Neutrophil (primary cell): Measurements from ENCODE around the gene GRAP2.

ENCODE experiments used
- H3K27ac ChIP-seq: fragments of 200-600 bp; sonication (generic); 2 replicates; pipeline ENCODE4 v1.5.1; 2016; ENCODE audit warnings: mild to moderate bottlenecking, moderate library complexity
- H3K27me3 ChIP-seq: fragments of 200-600 bp; sonication (generic); 2 replicates; pipeline ENCODE4 v1.6.0; 2016; ENCODE audit warnings: mild to moderate bottlenecking
- H3K36me3 ChIP-seq: fragments of 200-600 bp; sonication (generic); 2 replicates; pipeline ENCODE4 v1.5.1; 2017
- H3K4me1 ChIP-seq, 2 experiments: fragments of 200-600 bp in 1 of 2; sonication (generic) in 1 of 2; 1 replicate in 1 of 2; 2 replicates in 1 of 2; pipeline versions ENCODE4 v1.5.1 to v1.6.1; 2013 to 2016; ENCODE audit warnings: low read depth in 1 of 2, low read length in 1 of 2, mild to moderate bottlenecking in 1 of 2, moderate library complexity in 1 of 2; ENCODE audit not compliant: control insufficient read depth in 1 of 2, insufficient read depth in 1 of 2
- H3K4me3 ChIP-seq, 2 experiments: fragments of 200-600 bp in 1 of 2; sonication (generic) in 1 of 2; 1 replicate in 1 of 2; 2 replicates in 1 of 2; pipeline ENCODE4 v1.5.1; 2013 to 2016; ENCODE audit warnings: low read depth in 1 of 2, low read length in 1 of 2, mild to moderate bottlenecking in 1 of 2, moderate library complexity in 1 of 2
- H3K9me3 ChIP-seq: fragments of 200-600 bp; sonication (generic); 2 replicates; pipeline ENCODE4 v1.5.1; 2016
- TF ChIP-seq, protein P1 (sequence below): fragments of 200-600 bp; sonication (generic); IDR thresholded peaks from 2 replicates; pipeline ENCODE4 v1.5.1; 2016; ENCODE audit warnings: antibody characterized with exemption

GRAP2 gene

GRCh38 chr22:39996732-39997131, 95.8 kb downstream of the GRAP2 start:
- peaks cover 4 to 12% of the 10 kb centered on the region in 2 experiments for H3K4me1 ChIP-seq
- H3K27me3 ChIP-seq, result peaks cover 87% of the 10 kb centered on the region
- H3K4me3 ChIP-seq, result no peak overlapping the region
- H3K9me3 ChIP-seq, result no peaks in the 10 kb centered on the region
- TF ChIP-seq, protein P1, sequence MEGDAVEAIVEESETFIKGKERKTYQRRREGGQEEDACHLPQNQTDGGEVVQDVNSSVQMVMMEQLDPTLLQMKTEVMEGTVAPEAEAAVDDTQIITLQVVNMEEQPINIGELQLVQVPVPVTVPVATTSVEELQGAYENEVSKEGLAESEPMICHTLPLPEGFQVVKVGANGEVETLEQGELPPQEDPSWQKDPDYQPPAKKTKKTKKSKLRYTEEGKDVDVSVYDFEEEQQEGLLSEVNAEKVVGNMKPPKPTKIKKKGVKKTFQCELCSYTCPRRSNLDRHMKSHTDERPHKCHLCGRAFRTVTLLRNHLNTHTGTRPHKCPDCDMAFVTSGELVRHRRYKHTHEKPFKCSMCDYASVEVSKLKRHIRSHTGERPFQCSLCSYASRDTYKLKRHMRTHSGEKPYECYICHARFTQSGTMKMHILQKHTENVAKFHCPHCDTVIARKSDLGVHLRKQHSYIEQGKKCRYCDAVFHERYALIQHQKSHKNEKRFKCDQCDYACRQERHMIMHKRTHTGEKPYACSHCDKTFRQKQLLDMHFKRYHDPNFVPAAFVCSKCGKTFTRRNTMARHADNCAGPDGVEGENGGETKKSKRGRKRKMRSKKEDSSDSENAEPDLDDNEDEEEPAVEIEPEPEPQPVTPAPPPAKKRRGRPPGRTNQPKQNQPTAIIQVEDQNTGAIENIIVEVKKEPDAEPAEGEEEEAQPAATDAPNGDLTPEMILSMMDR, result no peak
- no peaks in the 10 kb centered on the region for H3K36me3 ChIP-seq
- no peak overlapping the region for H3K27ac ChIP-seq

DNA sequence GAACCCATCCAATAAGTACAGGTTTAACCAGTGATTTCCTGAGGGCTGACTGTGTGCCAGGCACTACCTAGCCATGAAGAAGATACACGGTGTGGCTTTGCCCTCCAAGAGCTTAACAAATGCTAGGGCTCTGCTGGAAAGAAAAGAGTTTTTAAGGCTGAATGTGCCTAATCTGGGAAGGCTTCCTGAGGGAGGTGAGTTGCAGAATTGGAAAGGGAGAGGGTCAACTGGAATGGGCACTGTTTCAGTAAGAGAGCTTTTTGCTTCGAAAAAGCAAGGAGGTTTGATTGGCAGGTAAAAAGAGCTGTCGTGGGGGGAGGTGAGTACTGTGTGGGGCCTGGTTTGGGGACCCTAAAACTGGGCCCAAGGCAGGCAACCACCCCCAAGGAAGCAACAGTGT, 96.5 kb downstream of the GRAP2 start:
- no peak overlapping the region for H3K27ac ChIP-seq
- H3K27me3 ChIP-seq, result peaks cover 87% of the 10 kb centered on the region
- TF ChIP-seq, protein P1, result no peak
- peaks cover 4 to 12% of the 10 kb centered on the region in 2 experiments for H3K4me1 ChIP-seq
- H3K4me3 ChIP-seq, result no peak overlapping the region
- no peaks in the 10 kb centered on the region for H3K9me3 ChIP-seq
- no peaks in the 10 kb centered on the region for H3K36me3 ChIP-seq

DNA sequence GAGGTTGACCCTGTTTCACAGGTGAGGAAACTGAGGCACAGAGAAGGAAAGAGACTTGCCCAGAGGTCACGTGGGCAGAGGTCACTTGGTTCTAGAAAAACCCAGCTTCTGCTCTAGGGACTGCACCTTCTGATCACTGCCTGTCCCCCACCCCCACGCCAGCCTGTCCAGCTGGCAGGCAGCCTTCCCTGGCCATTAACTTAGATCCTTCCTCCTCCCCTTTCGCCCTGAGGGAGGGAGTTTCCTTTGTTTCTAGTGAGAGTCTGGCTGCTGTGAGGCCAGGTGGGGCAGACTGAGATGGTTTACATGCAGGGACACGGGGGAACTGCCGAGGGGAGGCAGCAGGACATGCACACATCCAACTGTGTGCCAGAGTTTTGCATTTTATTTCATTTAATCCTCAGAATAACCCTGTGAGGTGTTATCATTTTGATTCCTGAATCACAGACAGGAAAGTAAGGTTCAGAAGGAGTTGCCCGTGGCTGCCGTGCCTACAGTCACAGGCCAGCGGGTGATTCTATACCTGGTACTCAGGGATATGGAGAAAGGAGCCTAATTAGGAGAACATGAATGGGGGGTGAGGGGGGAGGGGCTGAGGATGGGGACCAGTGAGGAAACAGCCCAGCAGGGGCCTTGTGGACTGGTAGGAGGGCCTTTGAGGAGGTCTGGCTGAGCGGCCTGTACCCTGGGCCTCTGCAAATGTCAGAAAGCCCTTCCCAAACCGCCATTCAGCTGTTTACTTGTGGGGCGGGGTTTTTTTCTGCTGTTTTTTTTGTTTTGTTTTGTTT, 97.2 kb downstream of the GRAP2 start:
- Histone ChIP-seq H3K27me3 (peaks cover 82% of the 10 kb centered on the region), H3K4me3 (no peak overlapping the region), H3K27ac (no peak overlapping the region), H3K4me1 (peaks cover 4 to 12% of the 10 kb centered on the region in 2 experiments), H3K36me3 (no peaks in the 10 kb centered on the region), H3K9me3 (no peaks in the 10 kb centered on the region)
- TF ChIP-seq, protein P1, result no peak

- no peaks in the 10 kb centered on the region for H3K36me3 ChIP-seq
- no peak overlapping the region for H3K4me3 ChIP-seq
- no peaks in the 10 kb centered on the region for H3K9me3 ChIP-seq
- H3K27me3 ChIP-seq, result peaks cover 71% of the 10 kb centered on the region
- no peak overlapping the region for H3K27ac ChIP-seq
- peaks cover 4 to 10% of the 10 kb centered on the region in 2 experiments for H3K4me1 ChIP-seq
- TF ChIP-seq, protein P1, result no peak
Measured at GRCh38 chr22:39999144-39999757, 98.4 kb downstream of the GRAP2 start.

GRCh38 chr22:40000171-40000570, 99.3 kb downstream of the GRAP2 start:
- no peak overlapping the region for H3K4me3 ChIP-seq
- H3K36me3 ChIP-seq, result no peaks in the 10 kb centered on the region
- no peaks in the 10 kb centered on the region for H3K9me3 ChIP-seq
- TF ChIP-seq, protein P1, result no peak
- H3K27ac ChIP-seq, result no peak overlapping the region
- peaks cover 62% of the 10 kb centered on the region for H3K27me3 ChIP-seq
- H3K4me1 ChIP-seq, result peaks cover 2 to 3% of the 10 kb centered on the region in 2 experiments
